Fibroblast of lung (primary cell): ENCODE measurements around the gene MITF.

Source experiments
- EZH2 ChIP-seq: IDR thresholded peaks from 2 replicates; pipeline ENCODE4 v1.5.1; 2012; ENCODE audit warnings: low read length, control low read depth, mild to moderate bottlenecking; ENCODE audit errors: missing control alignments
- TF ChIP-seq, protein P1 (sequence below), 2 donors: IDR thresholded peaks in 1 of 2; conservative IDR thresholded peaks in 1 of 2; 1 replicate in 1 of 2; 2 replicates in 1 of 2; pipeline ENCODE4 v1.5.1; 2011 to 2012; ENCODE audit warnings: low read length in 2 of 2, control low read depth in 1 of 2, inconsistent platforms in 1 of 2, low read depth in 1 of 2, mild to moderate bottlenecking in 1 of 2

DNA sequence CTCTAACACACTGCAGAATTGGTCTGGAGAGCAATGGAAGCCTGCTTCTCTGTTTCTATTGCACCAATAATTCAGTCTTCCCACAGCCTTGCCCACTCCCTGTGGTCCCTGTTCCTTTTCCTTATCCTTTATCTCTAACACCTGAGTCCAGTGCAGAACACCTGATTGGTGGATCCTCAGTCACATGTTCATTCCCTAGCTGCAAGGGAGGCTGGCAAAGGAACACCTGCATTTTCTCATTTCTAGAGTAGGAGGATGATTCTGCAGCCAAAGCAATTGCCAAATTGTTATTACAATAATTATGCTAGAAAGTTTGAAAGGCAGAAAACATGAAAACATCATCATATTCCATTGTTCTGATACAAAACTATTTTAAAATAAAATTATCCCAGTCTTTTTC, 176.5 kb downstream of the MITF start:
- TF ChIP-seq, protein P1, sequence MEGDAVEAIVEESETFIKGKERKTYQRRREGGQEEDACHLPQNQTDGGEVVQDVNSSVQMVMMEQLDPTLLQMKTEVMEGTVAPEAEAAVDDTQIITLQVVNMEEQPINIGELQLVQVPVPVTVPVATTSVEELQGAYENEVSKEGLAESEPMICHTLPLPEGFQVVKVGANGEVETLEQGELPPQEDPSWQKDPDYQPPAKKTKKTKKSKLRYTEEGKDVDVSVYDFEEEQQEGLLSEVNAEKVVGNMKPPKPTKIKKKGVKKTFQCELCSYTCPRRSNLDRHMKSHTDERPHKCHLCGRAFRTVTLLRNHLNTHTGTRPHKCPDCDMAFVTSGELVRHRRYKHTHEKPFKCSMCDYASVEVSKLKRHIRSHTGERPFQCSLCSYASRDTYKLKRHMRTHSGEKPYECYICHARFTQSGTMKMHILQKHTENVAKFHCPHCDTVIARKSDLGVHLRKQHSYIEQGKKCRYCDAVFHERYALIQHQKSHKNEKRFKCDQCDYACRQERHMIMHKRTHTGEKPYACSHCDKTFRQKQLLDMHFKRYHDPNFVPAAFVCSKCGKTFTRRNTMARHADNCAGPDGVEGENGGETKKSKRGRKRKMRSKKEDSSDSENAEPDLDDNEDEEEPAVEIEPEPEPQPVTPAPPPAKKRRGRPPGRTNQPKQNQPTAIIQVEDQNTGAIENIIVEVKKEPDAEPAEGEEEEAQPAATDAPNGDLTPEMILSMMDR (conservative IDR thresholded peaks at IDR 0.05 in 1 of 2, IDR thresholded peaks at IDR 0.05 in 1 of 2; ENCODE audit: low read depth in 1 of 2, low read length in 2 of 2), result no peak
- no peak for TF ChIP-seq EZH2
